OCI-M1 (cell line): Measurements from ENCODE around the gene TRIM10.
"Not testable (repeated sequence)": the region's sequence is repeated elsewhere in the genome, so short reads cannot be mapped to it uniquely, and the experiment has no call there.

ENCODE experiments used
- DNase-seq: peaks from one replicate; lab custom pipeline; 2025; lab: John Stamatoyannopoulos, UW

TRIM10 gene

GRCh38 chr6:30172681-30173080 is 11.7 kb upstream of the TRIM10 start:
- DNase-seq: no peak

DNA sequence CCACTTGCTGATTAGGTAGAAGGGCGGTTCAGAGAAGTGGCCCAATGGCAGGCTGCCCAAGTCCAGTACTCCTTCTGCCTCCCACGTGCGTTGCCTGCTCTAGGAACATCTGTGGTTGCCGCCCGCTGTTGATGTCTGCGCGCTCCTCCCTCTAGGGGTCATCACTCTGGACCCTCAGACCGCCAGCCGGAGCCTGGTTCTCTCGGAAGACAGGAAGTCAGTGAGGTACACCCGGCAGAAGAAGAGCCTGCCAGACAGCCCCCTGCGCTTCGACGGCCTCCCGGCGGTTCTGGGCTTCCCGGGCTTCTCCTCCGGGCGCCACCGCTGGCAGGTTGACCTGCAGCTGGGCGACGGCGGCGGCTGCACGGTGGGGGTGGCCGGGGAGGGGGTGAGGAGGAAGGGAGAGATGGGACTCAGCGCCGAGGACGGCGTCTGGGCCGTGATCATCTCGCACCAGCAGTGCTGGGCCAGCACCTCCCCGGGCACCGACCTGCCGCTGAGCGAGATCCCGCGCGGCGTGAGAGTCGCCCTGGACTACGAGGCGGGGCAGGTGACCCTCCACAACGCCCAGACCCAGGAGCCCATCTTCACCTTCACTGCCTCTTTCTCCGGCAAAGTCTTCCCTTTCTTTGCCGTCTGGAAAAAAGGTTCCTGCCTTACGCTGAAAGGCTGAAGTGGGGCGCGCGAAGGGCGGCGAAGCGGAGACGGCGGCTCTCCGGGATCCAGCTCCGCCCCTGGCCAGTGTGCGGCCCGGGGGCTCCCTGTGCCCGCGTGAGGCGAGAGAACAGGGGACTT is 10.9 kb upstream of the TRIM10 start:
- DNase-seq: no peak

- DNase-seq: peak; percentile 86
These were observed 8.9 kb upstream of the TRIM10 start for GRCh38 chr6:30169658-30170614.

DNA sequence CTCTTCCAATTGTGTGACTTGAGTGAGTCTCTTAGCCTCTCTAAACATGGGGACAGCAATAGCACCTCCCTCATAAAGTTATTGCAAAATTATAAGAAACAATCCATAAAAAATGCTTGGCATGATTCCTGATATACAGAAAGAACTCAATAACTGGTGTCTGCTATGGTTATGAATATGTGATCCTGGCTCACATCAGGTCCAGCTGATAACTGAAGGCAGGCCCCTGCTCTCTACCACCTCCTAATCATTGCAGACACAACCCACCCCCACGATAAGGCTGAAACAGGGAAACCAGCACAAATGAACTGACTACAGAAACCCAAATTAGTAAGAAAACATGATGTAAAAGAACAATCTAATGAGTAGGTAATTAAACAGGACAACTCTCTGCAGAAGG is 7.7 kb upstream of the TRIM10 start:
- DNase-seq: peak; percentile 23

DNA sequence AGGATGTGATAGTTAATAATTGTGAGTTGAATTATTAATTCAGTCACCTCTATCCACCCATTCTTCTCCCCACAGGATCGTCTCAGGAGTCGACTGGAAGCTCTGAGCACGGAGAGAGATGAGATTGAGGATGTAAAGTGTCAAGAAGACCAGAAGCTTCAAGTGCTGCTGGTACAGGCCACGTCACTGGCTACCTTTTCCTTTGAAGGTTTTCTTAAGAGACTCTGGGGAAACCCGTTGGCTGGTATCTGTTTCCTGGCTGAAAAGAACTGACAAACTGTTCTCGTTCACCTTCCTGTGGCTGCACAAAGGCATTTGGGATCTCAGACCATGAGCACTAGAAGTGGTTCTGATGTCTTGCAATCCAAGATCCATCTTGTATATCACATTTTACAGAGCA is 6.1 kb upstream of the TRIM10 start:
- no peak for DNase-seq

DNA sequence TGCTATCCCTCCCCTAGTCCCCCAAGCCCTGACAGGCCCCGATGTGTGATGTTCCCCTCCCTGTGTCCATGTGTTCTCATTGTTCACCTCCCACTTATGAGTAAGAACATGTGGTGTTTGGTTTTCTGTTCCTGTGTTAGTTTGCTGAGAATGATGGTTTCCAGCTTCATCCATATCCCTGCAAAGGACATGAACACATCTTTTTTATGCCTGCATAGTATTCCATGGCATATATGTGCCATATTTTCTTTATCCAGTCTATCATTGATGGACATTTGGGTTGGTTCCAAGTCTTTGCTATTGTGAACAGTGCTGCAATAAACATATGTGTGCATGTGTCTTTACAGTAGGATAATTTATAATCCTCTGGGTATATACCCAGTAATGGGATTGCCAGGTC is 4.2 kb upstream of the TRIM10 start:
- not testable (repeated sequence) for DNase-seq

DNA sequence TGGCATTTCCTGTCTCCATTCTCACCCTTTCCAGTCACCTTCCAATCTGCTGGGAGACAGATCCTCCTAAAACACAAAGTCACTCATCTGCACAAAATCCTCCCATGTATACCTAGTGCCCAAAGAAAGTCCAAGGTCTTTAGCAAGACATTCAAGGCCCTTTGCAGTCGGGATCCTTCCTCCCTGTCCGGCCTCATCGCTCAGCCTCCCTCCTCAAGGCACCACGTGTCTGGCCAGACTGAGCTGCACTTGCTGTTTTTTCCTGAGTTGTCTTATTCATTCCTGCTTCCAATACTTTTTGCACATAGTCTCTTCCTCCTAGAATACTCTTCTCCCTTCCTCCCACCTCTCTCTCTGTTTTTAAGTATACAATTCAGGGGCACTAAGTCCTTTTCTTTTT is 3.7 kb upstream of the TRIM10 start:
- no peak for DNase-seq

GRCh38 chr6:30163918-30164654 is 3.1 kb upstream of the TRIM10 start:
- DNase-seq: peak; percentile 33

DNA sequence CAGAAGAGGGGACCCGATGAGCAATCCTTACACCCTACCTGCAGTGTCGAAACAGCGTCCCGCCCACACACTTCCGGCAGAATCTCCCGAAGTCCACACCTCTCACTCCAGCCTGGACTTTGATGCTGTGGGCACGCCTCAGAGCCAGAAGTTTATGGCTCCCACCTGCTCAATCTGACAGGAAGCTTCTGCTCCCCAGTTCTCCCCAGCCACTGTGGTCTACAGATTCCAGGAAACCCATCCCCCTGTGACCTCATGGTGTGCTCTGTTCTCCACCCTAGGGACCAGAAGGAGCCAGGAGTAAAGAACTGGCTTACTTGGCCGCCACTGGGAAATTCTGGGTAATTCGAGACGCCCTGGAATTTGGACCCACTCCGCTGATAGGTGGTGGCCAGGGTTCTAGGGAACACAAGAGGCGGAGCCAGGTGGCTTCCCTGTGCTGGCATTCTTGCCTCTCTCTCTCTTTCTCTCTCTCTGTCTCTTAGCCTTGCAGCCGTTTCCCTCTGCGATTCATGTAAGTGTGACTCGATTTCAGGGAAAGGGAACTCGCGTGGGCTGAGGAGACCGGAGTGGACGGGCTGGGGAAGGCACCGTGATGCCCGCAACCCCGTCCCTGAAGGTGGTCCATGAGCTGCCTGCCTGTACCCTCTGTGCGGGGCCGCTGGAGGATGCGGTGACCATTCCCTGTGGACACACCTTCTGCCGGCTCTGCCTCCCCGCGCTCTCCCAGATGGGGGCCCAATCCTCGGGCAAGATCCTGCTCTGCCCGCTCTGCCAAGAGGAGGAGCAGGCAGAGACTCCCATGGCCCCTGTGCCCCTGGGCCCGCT is 2.3 kb upstream of the TRIM10 start, which contains the start of gene TRIM15:
TSS of gene TRIM15 (plus strand) at position 457 of the 828 bp plus-strand sequence. CDS start at position 596, 139 bp downstream.
- peak; percentile 64 for DNase-seq

- no peak for DNase-seq
These were observed 1.5 kb upstream of the TRIM10 start for GRCh38 chr6:30162265-30163089.

DNA sequence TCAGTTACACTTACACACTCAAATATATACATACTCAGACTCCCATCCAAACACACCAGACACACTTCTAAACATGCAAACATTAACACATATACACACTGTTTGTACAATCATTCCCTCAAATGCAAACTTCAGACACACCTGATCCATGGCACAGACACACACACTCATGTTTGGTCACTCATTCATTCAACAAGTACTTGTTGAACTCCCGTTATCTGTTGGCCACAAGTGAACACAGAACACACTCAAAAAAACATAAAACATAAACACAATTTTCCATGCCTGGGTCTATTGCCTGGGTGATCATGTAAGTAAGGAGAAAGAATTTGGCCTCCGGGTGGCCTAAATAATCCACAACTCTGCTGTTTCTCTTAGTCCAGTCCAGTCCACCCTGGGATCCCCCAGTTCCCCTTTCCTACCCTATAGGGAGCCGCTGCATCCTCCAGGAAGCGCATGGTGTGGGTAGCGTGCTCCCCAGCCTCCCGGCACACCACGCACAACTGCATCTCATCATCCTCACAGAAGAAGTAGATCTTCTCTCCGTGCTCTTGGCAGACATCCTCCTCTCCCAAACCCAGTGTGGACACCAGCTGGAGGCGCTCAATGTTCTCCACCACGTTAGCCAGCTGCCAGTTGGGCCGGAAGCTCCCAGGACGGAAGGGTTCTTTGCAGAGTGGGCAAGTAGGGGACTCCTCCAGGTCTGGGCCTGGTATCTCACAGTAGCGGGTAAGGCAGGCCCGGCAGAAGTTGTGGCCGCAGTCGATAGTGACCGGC is 815 bp downstream of the TRIM10 start:
- no peak for DNase-seq

DNA sequence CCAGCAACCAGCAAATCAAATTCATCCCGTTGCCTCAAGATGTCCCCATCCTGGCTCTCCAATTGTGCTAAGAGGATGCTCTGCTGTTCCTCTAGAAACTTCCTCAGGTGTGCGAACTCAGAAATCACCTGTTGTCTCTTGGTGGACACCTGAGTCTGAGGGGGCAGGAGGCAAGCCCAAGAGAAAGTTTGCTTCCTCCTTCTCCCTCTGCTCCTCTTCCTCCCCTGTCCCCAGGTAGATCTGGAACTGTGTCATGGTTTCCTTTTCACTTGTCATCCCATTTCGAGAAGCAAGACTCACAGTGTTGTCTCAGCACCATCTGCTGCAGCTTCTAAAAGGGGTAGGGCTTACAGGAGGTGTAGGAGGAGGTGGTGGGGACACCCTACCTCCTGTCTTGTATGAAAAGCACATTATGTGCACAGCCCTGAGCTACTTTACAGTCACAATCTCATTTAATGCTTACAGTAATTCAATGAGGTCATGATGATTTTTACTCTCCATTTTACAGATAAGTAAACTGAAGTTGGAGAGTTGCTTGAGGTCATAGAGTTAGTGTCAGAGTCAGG is 2.5 kb downstream of the TRIM10 start:
- no peak for DNase-seq

DNA sequence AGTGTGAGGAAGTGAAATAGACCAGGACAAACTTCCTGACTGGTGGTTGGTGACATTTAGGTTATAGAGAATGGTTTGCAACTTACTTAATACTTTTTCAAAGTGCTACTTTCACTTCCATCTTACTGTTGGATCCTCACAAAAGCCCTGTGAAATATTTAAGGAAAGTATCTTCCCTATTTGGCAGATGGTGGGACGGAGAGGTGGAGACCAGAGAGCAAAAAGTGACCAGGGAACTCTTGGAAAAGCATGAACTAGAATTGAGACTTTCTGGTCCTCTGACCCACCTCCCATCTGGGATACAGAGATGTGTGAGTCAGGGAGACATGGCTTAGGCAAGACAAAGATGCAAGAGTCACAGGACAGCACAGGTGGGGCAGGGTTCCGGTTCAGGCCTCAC is 3.0 kb downstream of the TRIM10 start:
- no peak for DNase-seq

DNA sequence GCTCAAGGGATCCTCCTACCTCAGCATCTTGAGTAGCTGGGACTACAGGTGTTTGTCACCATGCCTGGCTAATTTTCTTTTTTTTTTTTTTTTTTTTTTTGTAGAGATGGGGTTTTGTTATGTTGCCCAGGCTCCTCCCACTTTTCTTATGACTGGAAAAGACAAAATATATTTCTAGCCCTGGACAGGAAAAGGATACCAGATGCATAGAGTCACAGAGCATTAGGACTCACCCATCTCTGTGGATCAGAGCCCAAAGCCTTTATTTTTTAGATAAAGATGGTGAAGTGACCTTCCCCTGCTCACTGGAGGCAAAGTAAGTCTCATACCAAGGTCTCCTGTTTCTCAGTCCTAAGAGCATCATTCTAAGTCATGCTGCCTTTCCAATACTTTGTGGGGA is 3.4 kb downstream of the TRIM10 start:
- DNase-seq: no peak

- no peak for DNase-seq
These were observed 4.2 kb downstream of the TRIM10 start for GRCh38 chr6:30156774-30157173.

GRCh38 chr6:30156262-30156599 is 4.8 kb downstream of the TRIM10 start:
- peak; percentile 75 for DNase-seq

- DNase-seq: no peak
These were observed 5.3 kb downstream of the TRIM10 start for GRCh38 chr6:30155520-30156261.

GRCh38 chr6:30154709-30155519 is 6.1 kb downstream of the TRIM10 start:
- DNase-seq: no peak
